ENCODE measurements around the gene CYP46A1.

- TF ChIP-seq CTCF (IDR thresholded peaks at IDR 0.05) (no peak), EZH2phosphoT487 (IDR thresholded peaks at IDR 0.05) (no peak)
These were observed 35.9 kb upstream of the CYP46A1 start for GRCh38 chr14:99648027-99648784.

Measured in neural progenitor cell (in vitro differentiated cells).